Tibial nerve (tissue), 4 donors: Measurements from ENCODE around the gene CHN2.

ENCODE experiments used
- EP300 ChIP-seq, 2 donors: sonication (generic); formaldehyde crosslinking; IDR thresholded peaks; one replicate each; pipeline ENCODE4 v1.6.1; 2017; ENCODE audit warnings: antibody characterized with exemption in 2 of 2, mild to moderate bottlenecking in 1 of 2
- POLR2A ChIP-seq, 2 donors: fragments of 450-650 bp; IDR thresholded peaks; one replicate each; pipeline ENCODE4 v1.6.1; 2017; ENCODE audit warnings: antibody characterized with exemption in 2 of 2, mild to moderate bottlenecking in 2 of 2, moderate library complexity in 2 of 2
- TF ChIP-seq, protein P1 (sequence below), 5 experiments: fragments of 200-600 bp in 3 of 5; fragments of 450-650 bp in 2 of 5; sonication (generic) in 3 of 5; IDR thresholded peaks; one replicate each; pipeline ENCODE4 v1.5.1; 2016 to 2019; ENCODE audit warnings: antibody characterized with exemption in 5 of 5, mild to moderate bottlenecking in 3 of 5, moderate library complexity in 2 of 5

DNA sequence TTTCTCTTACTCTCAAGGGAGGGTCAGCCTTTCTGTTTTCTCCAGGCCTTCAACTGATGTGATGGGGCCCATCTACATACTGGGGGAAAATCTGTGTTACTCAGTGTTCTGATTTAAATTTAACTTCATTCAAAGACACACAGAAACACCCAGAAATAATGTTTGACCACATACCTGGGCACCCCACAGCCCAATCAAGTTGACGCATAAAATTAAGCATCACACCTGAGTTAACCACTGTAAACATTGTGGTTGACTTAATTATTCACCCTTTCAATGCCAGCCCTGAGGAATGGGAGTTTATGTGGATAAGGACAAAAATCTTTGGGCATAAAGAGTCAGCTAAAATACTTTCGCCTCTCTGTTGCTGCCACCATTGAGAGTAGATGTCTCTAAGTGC, 10.0 kb upstream of the CHN2 start:
- TF ChIP-seq, protein P1, sequence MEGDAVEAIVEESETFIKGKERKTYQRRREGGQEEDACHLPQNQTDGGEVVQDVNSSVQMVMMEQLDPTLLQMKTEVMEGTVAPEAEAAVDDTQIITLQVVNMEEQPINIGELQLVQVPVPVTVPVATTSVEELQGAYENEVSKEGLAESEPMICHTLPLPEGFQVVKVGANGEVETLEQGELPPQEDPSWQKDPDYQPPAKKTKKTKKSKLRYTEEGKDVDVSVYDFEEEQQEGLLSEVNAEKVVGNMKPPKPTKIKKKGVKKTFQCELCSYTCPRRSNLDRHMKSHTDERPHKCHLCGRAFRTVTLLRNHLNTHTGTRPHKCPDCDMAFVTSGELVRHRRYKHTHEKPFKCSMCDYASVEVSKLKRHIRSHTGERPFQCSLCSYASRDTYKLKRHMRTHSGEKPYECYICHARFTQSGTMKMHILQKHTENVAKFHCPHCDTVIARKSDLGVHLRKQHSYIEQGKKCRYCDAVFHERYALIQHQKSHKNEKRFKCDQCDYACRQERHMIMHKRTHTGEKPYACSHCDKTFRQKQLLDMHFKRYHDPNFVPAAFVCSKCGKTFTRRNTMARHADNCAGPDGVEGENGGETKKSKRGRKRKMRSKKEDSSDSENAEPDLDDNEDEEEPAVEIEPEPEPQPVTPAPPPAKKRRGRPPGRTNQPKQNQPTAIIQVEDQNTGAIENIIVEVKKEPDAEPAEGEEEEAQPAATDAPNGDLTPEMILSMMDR (IDR thresholded peaks at IDR 0.05): no peak
- TF ChIP-seq POLR2A (IDR thresholded peaks at IDR 0.05): no peak
- TF ChIP-seq EP300 (IDR thresholded peaks at IDR 0.05): no peak
